ENCODE results near the gene SEC24A. TPM values are rescaled to one million over a fixed set of nuclear protein-coding genes. Genes with fewer than 3 reads are reported as not detected.
"Not testable (repeated sequence)": the region's sequence is repeated elsewhere in the genome, so short reads cannot be mapped to it uniquely, and the experiment has no call there.

The SEC24A gene
- total RNA-seq, 4 donors from 2014 or later, result 12.9 to 14.8 (median 13.8) TPM

GRCh38 chr5:134620634-134621033, 28.0 kb upstream of the SEC24A start:
- no peak overlapping the region for H3K4me3 ChIP-seq
- H3K27ac ChIP-seq, result no peak overlapping the region
- 92% methylated on average over 2 of the region's 2 CpGs for WGBS
- no peak for DNase-seq (ENCODE audit: low spot score in 2 of 2)
- no peaks in the 10 kb centered on the region for H3K9me3 ChIP-seq
- H3K4me1 ChIP-seq, result no peaks in the 10 kb centered on the region
- H3K27me3 ChIP-seq, result no peaks in the 10 kb centered on the region
- TF ChIP-seq CTCF (IDR thresholded peaks at IDR 0.05) (no peak), POLR2AphosphoS5 (IDR thresholded peaks at IDR 0.05) (no peak), POLR2A (IDR thresholded peaks at IDR 0.05) (no peak), EP300 (IDR thresholded peaks at IDR 0.05) (no peak)
- H3K36me3 ChIP-seq, result peaks cover 80% of the 10 kb centered on the region

DNA sequence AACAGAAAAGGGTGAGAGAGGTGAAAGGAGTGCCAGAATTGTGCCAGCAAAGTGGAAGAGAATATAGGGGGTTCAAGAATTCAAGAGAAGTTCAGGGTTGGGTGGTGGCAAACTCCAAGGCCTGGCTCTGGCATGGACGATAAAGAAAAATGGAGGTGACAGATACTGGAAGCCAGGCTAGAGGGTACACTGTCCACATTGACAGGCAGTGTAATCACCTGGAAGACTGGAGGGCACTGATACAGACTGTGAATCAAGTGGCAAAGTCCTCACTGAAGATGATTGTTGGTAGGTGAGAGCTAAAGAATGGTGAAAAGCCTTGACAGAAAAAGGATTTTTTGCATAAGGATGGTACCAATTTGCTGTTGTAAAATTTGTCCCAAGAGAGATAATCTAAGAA, 23.0 kb upstream of the SEC24A start:
- Histone ChIP-seq H3K4me3 (no peak overlapping the region), H3K27ac (no peak overlapping the region), H3K27me3 (no peaks in the 10 kb centered on the region), H3K36me3 (peaks cover 33% of the 10 kb centered on the region), H3K4me1 (peaks cover 8% of the 10 kb centered on the region), H3K9me3 (no peaks in the 10 kb centered on the region)
- WGBS, result 94% methylated on average over 1 of the region's 1 CpG
- TF ChIP-seq EP300 (IDR thresholded peaks at IDR 0.05) (no peak), POLR2A (IDR thresholded peaks at IDR 0.05) (no peak), POLR2AphosphoS5 (IDR thresholded peaks at IDR 0.05) (no peak), CTCF (IDR thresholded peaks at IDR 0.05) (no peak)
- DNase-seq (ENCODE audit: low spot score in 2 of 2), result no peak

- H3K9me3 ChIP-seq, result no peaks in the 10 kb centered on the region
- WGBS, result 52% methylated on average over 2 of the region's 2 CpGs
- H3K27me3 ChIP-seq, result no peaks in the 10 kb centered on the region
- peak overlapping the region; percentile 32 for H3K27ac ChIP-seq
- H3K4me1 ChIP-seq, result peaks cover 13% of the 10 kb centered on the region
- DNase-seq (ENCODE audit: low spot score in 2 of 2), result no peak
- TF ChIP-seq CTCF (IDR thresholded peaks at IDR 0.05) (no peak), POLR2A (IDR thresholded peaks at IDR 0.05) (no peak), POLR2AphosphoS5 (IDR thresholded peaks at IDR 0.05) (no peak), EP300 (IDR thresholded peaks at IDR 0.05) (no peak)
- peaks cover 23% of the 10 kb centered on the region for H3K36me3 ChIP-seq
- no peak overlapping the region for H3K4me3 ChIP-seq
These were observed 22.1 kb upstream of the SEC24A start for GRCh38 chr5:134626369-134627014.

DNA sequence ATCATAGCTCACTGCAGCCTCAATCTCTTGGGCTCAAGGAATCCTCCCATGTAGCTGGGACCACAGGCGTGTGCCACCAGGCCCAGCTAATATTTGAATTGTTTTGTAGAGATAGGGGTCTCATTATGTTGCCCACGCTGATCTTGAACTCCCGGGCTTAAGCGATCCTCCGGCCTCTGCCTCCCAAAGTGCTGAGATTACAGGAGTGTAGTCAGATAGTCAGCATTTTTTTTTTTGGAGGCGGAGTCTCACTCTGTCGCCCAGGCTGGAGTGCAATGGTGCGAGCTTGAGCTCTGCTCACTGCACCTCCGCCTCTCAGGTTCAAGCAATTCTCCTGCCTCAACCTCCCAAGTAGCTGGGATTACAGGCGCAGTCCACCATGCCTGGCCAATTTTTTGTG, 14.4 kb upstream of the SEC24A start:
- no peak for TF ChIP-seq EP300 (IDR thresholded peaks at IDR 0.05)
- TF ChIP-seq POLR2AphosphoS5 (IDR thresholded peaks at IDR 0.05), result no peak
- no peak for TF ChIP-seq POLR2A (IDR thresholded peaks at IDR 0.05)
- no peak for TF ChIP-seq CTCF (IDR thresholded peaks at IDR 0.05)
- Histone ChIP-seq H3K9me3 (no peaks in the 10 kb centered on the region), H3K27ac (no peak overlapping the region), H3K4me3 (no peak overlapping the region), H3K27me3 (no peaks in the 10 kb centered on the region), H3K36me3 (no peaks in the 10 kb centered on the region), H3K4me1 (peaks cover 15% of the 10 kb centered on the region)
- 89% methylated on average over 10 of the region's 10 CpGs for WGBS
- DNase-seq (ENCODE audit: low spot score in 2 of 2), result no peak

DNA sequence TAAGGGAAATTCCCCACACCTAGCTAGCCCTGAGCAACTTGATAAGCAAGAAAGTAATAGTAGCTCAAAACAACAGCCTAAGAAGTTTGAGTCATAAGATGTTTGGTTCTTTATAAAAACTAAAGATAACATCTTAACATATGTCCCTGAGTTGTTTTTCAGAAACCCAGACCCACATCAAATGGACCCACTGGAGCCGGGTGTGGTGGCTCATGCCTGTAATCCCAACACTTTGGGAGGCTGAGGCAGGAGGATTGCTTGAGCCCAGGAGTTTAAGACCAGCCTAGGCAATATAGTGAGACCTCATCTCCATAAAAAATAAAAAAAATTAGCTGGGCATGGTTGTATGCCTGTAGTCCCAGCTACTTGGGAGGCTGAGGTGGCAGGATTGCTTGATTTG, 13.2 kb upstream of the SEC24A start:
- not testable (repeated sequence) for H3K27me3 ChIP-seq, H3K27ac ChIP-seq
- WGBS, result 82% methylated on average over 1 of the region's 1 CpG

More for the DNA sequence above, 13.2 kb upstream of the SEC24A start:
- not testable (repeated sequence) for H3K9me3 ChIP-seq; H3K4me3 ChIP-seq; H3K36me3 ChIP-seq; DNase-seq (ENCODE audit: low spot score in 2 of 2)
- H3K4me1 ChIP-seq, result peaks cover 15% of the 10 kb centered on the region

Data from suprapubic skin (tissue), 4 donors.